OCI-LY3 (cell line): ENCODE data around the gene MOXD1.

Experiments used
- EZH2phosphoT487 ChIP-seq: fragments of 200-600 bp; shearing (Covaris generic); IDR thresholded peaks from 2 replicates; pipeline ENCODE4 v1.6.1; 2018; ENCODE audit warnings: antibody characterized with exemption, mixed run types, low read depth
- TF ChIP-seq, protein P1 (sequence below): fragments of 200-600, 300-600 bp; sonication (generic); IDR thresholded peaks from 2 replicates; pipeline ENCODE4 v1.5.1; 2014; ENCODE audit warnings: antibody characterized with exemption, low read length, low read depth

DNA sequence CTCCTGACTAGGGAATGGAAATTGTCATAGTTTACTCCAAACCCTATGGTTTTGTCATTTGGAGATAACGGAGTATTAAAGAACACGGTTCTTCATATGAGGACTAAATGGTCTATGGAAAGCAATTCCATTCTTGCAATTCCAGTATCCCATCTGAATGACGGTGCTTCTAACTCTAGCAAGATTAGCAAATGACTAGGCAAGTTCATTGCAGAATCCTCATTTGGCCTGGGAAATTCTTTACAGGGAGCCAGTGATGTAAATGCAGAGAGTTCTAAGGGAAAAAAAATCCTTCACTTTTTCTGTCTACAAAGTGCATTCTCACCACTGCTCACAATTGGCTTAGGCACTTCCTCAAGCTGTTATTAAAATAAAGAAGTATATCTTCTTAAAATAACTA, 111.5 kb downstream of the MOXD1 start:
- TF ChIP-seq, protein P1, sequence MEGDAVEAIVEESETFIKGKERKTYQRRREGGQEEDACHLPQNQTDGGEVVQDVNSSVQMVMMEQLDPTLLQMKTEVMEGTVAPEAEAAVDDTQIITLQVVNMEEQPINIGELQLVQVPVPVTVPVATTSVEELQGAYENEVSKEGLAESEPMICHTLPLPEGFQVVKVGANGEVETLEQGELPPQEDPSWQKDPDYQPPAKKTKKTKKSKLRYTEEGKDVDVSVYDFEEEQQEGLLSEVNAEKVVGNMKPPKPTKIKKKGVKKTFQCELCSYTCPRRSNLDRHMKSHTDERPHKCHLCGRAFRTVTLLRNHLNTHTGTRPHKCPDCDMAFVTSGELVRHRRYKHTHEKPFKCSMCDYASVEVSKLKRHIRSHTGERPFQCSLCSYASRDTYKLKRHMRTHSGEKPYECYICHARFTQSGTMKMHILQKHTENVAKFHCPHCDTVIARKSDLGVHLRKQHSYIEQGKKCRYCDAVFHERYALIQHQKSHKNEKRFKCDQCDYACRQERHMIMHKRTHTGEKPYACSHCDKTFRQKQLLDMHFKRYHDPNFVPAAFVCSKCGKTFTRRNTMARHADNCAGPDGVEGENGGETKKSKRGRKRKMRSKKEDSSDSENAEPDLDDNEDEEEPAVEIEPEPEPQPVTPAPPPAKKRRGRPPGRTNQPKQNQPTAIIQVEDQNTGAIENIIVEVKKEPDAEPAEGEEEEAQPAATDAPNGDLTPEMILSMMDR, result no peak
- TF ChIP-seq EZH2phosphoT487, result no peak
